Panc1 (cell line): ENCODE results near the gene HOTAIR. TPM values are rescaled to one million over a fixed set of nuclear protein-coding genes. Genes with fewer than 3 reads are reported as not detected.

Experiments
- ATAC-seq: fragments of 200-7000 bp; cut with Tn5 transposase; 2 replicates; pipeline ENCODE4 v1.9.1; 2020; ENCODE audit warnings: mild to moderate bottlenecking, moderate library complexity
- BruUV-seq: library from RNA; stranded (reverse); fragments of 400-500 nt; replicated peaks from 2 replicates; lab custom pipeline; 2021; lab: Mats Ljungman, UMichigan
- CTCF ChIA-PET: fragments of 300-600 bp; sonication (Branson Sonifier 250); formaldehyde crosslinking; loops from one replicate; lab custom pipeline; 2022; ENCODE audit warnings: antibody characterized with exemption; lab: Charles Lee
- POLR2A ChIA-PET: fragments of 300-600 bp; sonication (Branson Sonifier 250); formaldehyde crosslinking; loops from one replicate; lab custom pipeline; 2022; ENCODE audit warnings: antibody characterized with exemption; lab: Charles Lee
- DNase-seq: peaks from one replicate; pipeline ENCODE4 v3.0.0-alpha.2; 2010; ENCODE audit warnings: low read depth, low spot score
- H3K27ac ChIP-seq: 2 replicates; pipeline ENCODE4 v1.5.1; 2011; ENCODE audit warnings: mild to moderate bottlenecking, low read length, inconsistent platforms
- H3K27me3 ChIP-seq: fragments of 200-500 bp; sonication (Bioruptor generic); 2 replicates; pipeline ENCODE4 v1.6.0; 2014; ENCODE audit warnings: low read length, inconsistent platforms; ENCODE audit not compliant: control insufficient read depth, insufficient read depth
- H3K36me3 ChIP-seq: fragments of 200-500 bp; sonication (Bioruptor generic); 2 replicates; pipeline ENCODE4 v1.5.1; 2014; ENCODE audit warnings: inconsistent platforms, mild to moderate bottlenecking, low read length, moderate library complexity; ENCODE audit not compliant: control insufficient read depth, insufficient read depth
- H3K4me1 ChIP-seq: 2 replicates; pipeline ENCODE4 v1.5.1; 2011; ENCODE audit warnings: inconsistent platforms, mild to moderate bottlenecking, low read length, moderate library complexity; ENCODE audit not compliant: control insufficient read depth, insufficient read depth
- H3K4me3 ChIP-seq, 2 experiments: 2 replicates each; pipeline ENCODE4 v1.5.1; 2011 to 2012; ENCODE audit warnings: low read depth in 2 of 2, low read length in 2 of 2, mild to moderate bottlenecking in 2 of 2, inconsistent platforms in 1 of 2, moderate library complexity in 1 of 2
- H3K9me3 ChIP-seq: fragments of 200-500 bp; sonication (Bioruptor generic); 2 replicates; pipeline ENCODE4 v1.5.1; 2014; ENCODE audit warnings: low read depth, mild to moderate bottlenecking, inconsistent platforms, low read length, moderate library complexity; ENCODE audit not compliant: control insufficient read depth, insufficient read depth
- CTCF ChIP-seq: fragments of 450-650 bp; IDR thresholded peaks from 2 replicates; pipeline ENCODE4 v1.5.1; 2017; ENCODE audit warnings: mild to moderate bottlenecking
- POLR2AphosphoS5 ChIP-seq: IDR thresholded peaks from 2 replicates; pipeline ENCODE4 v1.6.1; 2012; ENCODE audit warnings: mild to moderate bottlenecking, low read depth, low read length, moderate library complexity
- REST ChIP-seq, 2 experiments: IDR thresholded peaks; 2 replicates each; pipeline ENCODE4 v1.6.1; 2011 to 2012; ENCODE audit warnings: low read depth in 2 of 2, control low read depth in 1 of 2, low read length in 1 of 2, mild to moderate bottlenecking in 1 of 2, moderate library complexity in 1 of 2; ENCODE audit not compliant: insufficient read depth in 1 of 2
- SIN3A ChIP-seq: IDR thresholded peaks from 2 replicates; pipeline ENCODE4 v1.6.1; 2012; ENCODE audit warnings: low read depth, mild to moderate bottlenecking, low read length, moderate library complexity, borderline replicate concordance; ENCODE audit not compliant: insufficient read depth
- TCF7L2 ChIP-seq: IDR thresholded peaks from 2 replicates; pipeline ENCODE4 v1.6.1; 2011; ENCODE audit warnings: mild to moderate bottlenecking, low read depth, low read length, inconsistent platforms
- in situ Hi-C: cut with HindIII; loops from 2 replicates; pipeline ENCODE4 v1.10.0; 2016; ENCODE audit warnings: low sequenced_read_pairs, low pct_unique_long_range_greater_than_20kb
- intact Hi-C: fragments of 100-400 bp; cut with micrococcal nuclease; formaldehyde crosslinking; loops from one replicate; pipeline ENCODE4 v1.10.0; 2022; ENCODE audit not compliant: unreplicated experiment
- total RNA-seq: library from RNA; stranded (reverse); gene quantifications from one replicate; pipeline ENCODE4 v1.2.1, GENCODE V29; 2021; ENCODE audit not compliant: unreplicated experiment

HOTAIR gene
- total RNA-seq, 1 experiment from 2014 or later = 31.7 TPM

GRCh38 chr12:53980104-53980801, 5.5 kb upstream of the HOTAIR start:
- intact Hi-C loops (loop anchor here (5.0 kb wide), 1 partner anchor 153 kb away; no protein-coding TSS in a partner anchor), in situ Hi-C loops (no loop called here)
- BruUV-seq = no TSS peak
- H3K36me3 ChIP-seq = no peaks in the 10 kb centered on the region
- no peaks in the 10 kb centered on the region for H3K9me3 ChIP-seq
- H3K27me3 ChIP-seq = no peaks in the 10 kb centered on the region
- H3K4me1 ChIP-seq = peaks cover 56% of the 10 kb centered on the region
- H3K4me3 ChIP-seq = peak overlapping the region; percentile 51 to 65
- TF ChIP-seq CTCF = no peak
- no peak for TF ChIP-seq SIN3A
- no peak for TF ChIP-seq POLR2AphosphoS5
- no peak for TF ChIP-seq TCF7L2
- no peak for TF ChIP-seq REST (IDR thresholded peaks at IDR 0.05; ENCODE audit: insufficient read depth in 1 of 2, low read depth in 2 of 2, low read length in 1 of 2)
- H3K27ac ChIP-seq = peak overlapping the region; percentile 100
- ATAC-seq (0 out of 2 replicates have a peak, but pooled peaks have one; percentile 13), DNase-seq (no peak)
- ChIA-PET CTCF (interaction anchor here (0.6 kb wide), 1 partner anchor 262 kb away, joined by 4 read pairs; no protein-coding TSS in a partner anchor), POLR2A (interaction anchor here (0.6 to 0.9 kb wide), 2 partner anchors 14 to 153 kb away, joined by 4 to 5 read pairs; no protein-coding TSS in a partner anchor)

GRCh38 chr12:53978477-53979356, 4.0 kb upstream of the HOTAIR start:
- ChIA-PET CTCF (interaction anchor here (0.5 to 0.7 kb wide), 3 partner anchors 19 to 237 kb away, joined by 3 to 7 read pairs (median 5); no protein-coding TSS in a partner anchor), POLR2A (interaction anchor here (0.5 to 0.6 kb wide), 2 partner anchors 173 to 534 kb away, joined by 5 to 6 read pairs; no protein-coding TSS in a partner anchor)
- Histone ChIP-seq H3K9me3 (no peaks in the 10 kb centered on the region), H3K36me3 (no peaks in the 10 kb centered on the region), H3K4me1 (peaks cover 56% of the 10 kb centered on the region), H3K4me3 (peak overlapping the region; percentile 5 to 39; a peak in 3 of 4 replicates), H3K27me3 (no peaks in the 10 kb centered on the region), H3K27ac (peak overlapping the region; percentile 100)
- no TSS peak for BruUV-seq
- intact Hi-C loops (no loop called here), in situ Hi-C loops (no loop called here)
- no peak for DNase-seq
- TF ChIP-seq TCF7L2 (peak; percentile 86), CTCF (no peak), SIN3A (0 out of 2 replicates have a peak, but pooled peaks have one; percentile 43), POLR2AphosphoS5 (peak; percentile 68; the same call in 1 of the 2 replicates)
- peak; percentile 33 for ATAC-seq
